NCI-H69 (cell line): ENCODE results near the gene ZNF416.

ENCODE experiments used
- DNase-seq: peaks from one replicate; lab custom pipeline; 2025; lab: John Stamatoyannopoulos, UW

ZNF416 gene

GRCh38 chr19:57559008-57559403 lies 19.7 kb downstream of the ZNF416 start:
- DNase-seq, result peak; percentile 54

GRCh38 chr19:57558525-57558924 lies 20.2 kb downstream of the ZNF416 start:
- DNase-seq, result no peak

GRCh38 chr19:57557659-57558058 lies 21.1 kb downstream of the ZNF416 start:
- DNase-seq, result no peak

- no peak for DNase-seq
Observed at GRCh38 chr19:57552432-57552831, 26.3 kb downstream of the ZNF416 start.

- DNase-seq, result no peak
Observed at GRCh38 chr19:57546513-57546912, 32.2 kb downstream of the ZNF416 start.

GRCh38 chr19:57537953-57538547 lies 40.7 kb downstream of the ZNF416 start:
- no peak for DNase-seq

- DNase-seq, result no peak
Observed at GRCh38 chr19:57527136-57527881, 51.4 kb downstream of the ZNF416 start, which contains the start of gene ZNF549. ZNF549 (plus strand) TSS chr19:57527356; CDS start chr19:57527574, 218 bp downstream.
